GM12878 (cell line): ENCODE measurements around the gene BICDL2. TPM values are rescaled to one million over a fixed set of nuclear protein-coding genes. Genes with fewer than 3 reads are reported as not detected.

Experiments
- CEBPZ ChIP-seq: fragments of 150-350 bp; IDR thresholded peaks from 2 replicates; pipeline ENCODE4 v1.6.1; 2016; ENCODE audit warnings: low read depth, low read length
- E2F4 ChIP-seq: IDR thresholded peaks from 2 replicates; pipeline ENCODE4 v1.6.1; 2012; ENCODE audit warnings: low read depth, low read length, improper control_type of control experiment
- JUND ChIP-seq: IDR thresholded peaks from 2 replicates; pipeline ENCODE4 v1.6.1; 2012; ENCODE audit warnings: low read depth, mild to moderate bottlenecking, low read length, improper control_type of control experiment, moderate library complexity
- NFIC ChIP-seq: IDR thresholded peaks from 2 replicates; pipeline ENCODE4 v1.6.1; 2012; ENCODE audit warnings: low read depth, mild to moderate bottlenecking, inconsistent platforms, low read length, moderate library complexity
- PML ChIP-seq: IDR thresholded peaks from 2 replicates; pipeline ENCODE4 v1.6.1; 2012; ENCODE audit warnings: low read length, inconsistent platforms
- POLR2A ChIP-seq: IDR thresholded peaks from 2 replicates; pipeline ENCODE4 v1.6.1; 2011; ENCODE audit warnings: low read depth, mild to moderate bottlenecking, low read length
- PRDM15 ChIP-seq: fragments of 450-650 bp; formaldehyde crosslinking; IDR thresholded peaks from 2 replicates; pipeline ENCODE4 v1.4.0; 2020; ENCODE audit warnings: mild to moderate bottlenecking, moderate library complexity
- TARDBP ChIP-seq: IDR thresholded peaks from 2 replicates; pipeline ENCODE4 v1.6.1; 2016; ENCODE audit warnings: borderline replicate concordance
- ZNF384 ChIP-seq: IDR thresholded peaks from 2 replicates; pipeline ENCODE4 v1.6.1; 2012; ENCODE audit warnings: low read depth, mild to moderate bottlenecking, low read length, improper control_type of control experiment, borderline replicate concordance
- polyA plus RNA-seq, 11 experiments: library from polyadenylated mRNA; depleted of rRNA in 4 of 11; unstranded in 6 of 11; stranded (reverse) in 5 of 11; fragments of >200 nt; fragmentation: Nextera tagmentation in 4 of 11; fragmentation: Illumina TruSeq in 1 of 11; extraction: Ambion mirVana in 4 of 11; extraction: Trizol in 1 of 11; gene quantifications; 1 replicate in 1 of 11; 2 replicates in 10 of 11; pipeline versions ENCODE4 v1.2.1 to v1.2.3, GENCODE V29; 2011 to 2016; ENCODE audit warnings: inconsistent platforms in 2 of 11, missing spikeins in 2 of 11, low read depth in 1 of 11
- total RNA-seq, 4 experiments: library from RNA; depleted of rRNA in 3 of 4; stranded (reverse); fragments of >200 nt in 3 of 4; fragmentation: Illumina TruSeq in 1 of 4; extraction: Trizol in 1 of 4; gene quantifications; 2 replicates each; pipeline versions ENCODE4 v1.2.1 to v1.2.3, GENCODE V29; 2013 to 2021

BICDL2 gene
- total and polyA plus RNA-seq, 10 of the 15 experiments (the other 5 are each of a cell fraction or from before 2014, with no cell fraction given): not detected

- TF ChIP-seq PRDM15 (CRISPR knock-in tag) (no peak), PML (no peak), NFIC (no peak), ZNF384 (no peak), JUND (no peak), E2F4 (no peak), TARDBP (no peak), CEBPZ (no peak), POLR2A (no peak)
Observed at GRCh38 chr16:3044708-3045107, 8.0 kb upstream of the BICDL2 start (continued).
